Measurements from ENCODE around the gene PIGQ.
A peak's percentile ranks its signal among the peaks of the same experiment; 100 is the strongest.

Gene PIGQ

GRCh38 chr16:606656-607307 is 37.0 kb downstream of the PIGQ start:
- DNase-seq (ENCODE audit: low spot score) = no peak

GRCh38 chr16:608019-608418 is 38.3 kb downstream of the PIGQ start:
- no peak for DNase-seq (ENCODE audit: low spot score)

GRCh38 chr16:609316-609715 is 39.5 kb downstream of the PIGQ start:
- DNase-seq (ENCODE audit: low spot score) = no peak

- no peak for DNase-seq (ENCODE audit: low spot score)
Observed at GRCh38 chr16:609984-610383, 40.2 kb downstream of the PIGQ start.

- DNase-seq (ENCODE audit: low spot score) = peak; percentile 76
Observed at GRCh38 chr16:610513-611381, 41.0 kb downstream of the PIGQ start.

GRCh38 chr16:615122-615521 is 45.4 kb downstream of the PIGQ start:
- DNase-seq (ENCODE audit: low spot score) = no peak

GRCh38 chr16:616733-617586 is 47.2 kb downstream of the PIGQ start:
- DNase-seq (ENCODE audit: low spot score) = no peak

- no peak for DNase-seq (ENCODE audit: low spot score)
Observed at GRCh38 chr16:617855-618254, 48.1 kb downstream of the PIGQ start.

GRCh38 chr16:619476-620100 is 49.8 kb downstream of the PIGQ start:
- no peak for DNase-seq (ENCODE audit: low spot score)

- DNase-seq (ENCODE audit: low spot score) = no peak
Observed at GRCh38 chr16:620700-621525, 51.1 kb downstream of the PIGQ start.

- DNase-seq (ENCODE audit: low spot score) = peak; percentile 43
Observed at GRCh38 chr16:621526-622105, 51.8 kb downstream of the PIGQ start.

GRCh38 chr16:622920-623280 is 53.1 kb downstream of the PIGQ start:
- DNase-seq (ENCODE audit: low spot score) = no peak

- no peak for DNase-seq (ENCODE audit: low spot score)
Observed at GRCh38 chr16:624526-625070, 54.8 kb downstream of the PIGQ start.

- DNase-seq (ENCODE audit: low spot score) = no peak
Observed at GRCh38 chr16:625117-625976, 55.6 kb downstream of the PIGQ start.

- no peak for DNase-seq (ENCODE audit: low spot score)
Observed at GRCh38 chr16:625977-626765, 56.4 kb downstream of the PIGQ start.

GRCh38 chr16:626787-627453 is 57.2 kb downstream of the PIGQ start:
- peak; percentile 70 for DNase-seq (ENCODE audit: low spot score)

GRCh38 chr16:627454-628239 is 57.9 kb downstream of the PIGQ start:
- DNase-seq (ENCODE audit: low spot score) = no peak

Measured in Ammon's horn (tissue), 1 donor.